ENCODE data around the gene WNT5B. TPM values are rescaled to one million over a fixed set of nuclear protein-coding genes. Genes with fewer than 3 reads are reported as not detected.

Gene WNT5B
- total and polyA plus RNA-seq, 10 donors: 1.1 to 8.7 (median 4.4) TPM

- H3K9me3 ChIP-seq: no peaks in the 10 kb centered on the region
- H3K36me3 ChIP-seq: no peaks in the 10 kb centered on the region
- intact Hi-C loops (cut with DNase I; ENCODE audit: low total_unique reads): no loop called here
- peak overlapping the region; percentile 32 to 72 (median 46) for H3K4me3 ChIP-seq
- H3K4me1 ChIP-seq: peaks cover 11 to 58% (median 36%) of the 10 kb centered on the region in 6 donors
- H3K27me3 ChIP-seq (replicated peaks in 1 of 7): peaks cover 0 to 50% (median 26%) of the 10 kb centered on the region in 7 donors
- H3K27ac ChIP-seq: no peak overlapping the region
- peak; percentile 84 for DNase-seq
- 1 to 11% (median 1%) methylated on average over 6 to 58 of the region's 58 CpGs for WGBS, 5 donors
- TF ChIP-seq CTCF (IDR thresholded peaks at IDR 0.05 in 8 of 11, conservative IDR thresholded peaks at IDR 0.05 in 3 of 11) (peak in 4 of 11 experiments; percentile 7 to 37 (median 24)), POLR2AphosphoS5 (IDR thresholded peaks at IDR 0.05) (peak in 1 of 3 donors; percentile 27), POLR2A (IDR thresholded peaks at IDR 0.05) (no peak)
Measured at GRCh38 chr12:1630133-1630826, 1.2 kb downstream of the WNT5B start.

- H3K9me3 ChIP-seq: no peaks in the 10 kb centered on the region
- 28 to 39% (median 33%) methylated on average over 22 to 23 of the region's 23 CpGs for WGBS, 5 donors
- TF ChIP-seq POLR2AphosphoS5 (IDR thresholded peaks at IDR 0.05) (no peak), CTCF (IDR thresholded peaks at IDR 0.05 in 8 of 11, conservative IDR thresholded peaks at IDR 0.05 in 3 of 11) (no peak), POLR2A (IDR thresholded peaks at IDR 0.05) (no peak)
- no peaks in the 10 kb centered on the region for H3K36me3 ChIP-seq
- H3K4me3 ChIP-seq: peak overlapping the region in 5 of 8 donors; percentile 44 to 72 (median 50)
- peaks cover 0 to 56% (median 26%) of the 10 kb centered on the region in 7 donors for H3K27me3 ChIP-seq (replicated peaks in 1 of 7)
- no peak for DNase-seq
- H3K27ac ChIP-seq: no peak overlapping the region
- peaks cover 11 to 64% (median 37%) of the 10 kb centered on the region in 6 donors for H3K4me1 ChIP-seq
- intact Hi-C loops (cut with DNase I; ENCODE audit: low total_unique reads): no loop called here
Measured at GRCh38 chr12:1630827-1631591, 2.0 kb downstream of the WNT5B start.

GRCh38 chr12:1632702-1633101 lies 3.7 kb downstream of the WNT5B start:
- DNase-seq: no peak
- H3K27me3 ChIP-seq (replicated peaks in 1 of 7): peaks cover 0 to 58% (median 26%) of the 10 kb centered on the region in 7 donors
- no peak overlapping the region for H3K27ac ChIP-seq
- H3K36me3 ChIP-seq: no peaks in the 10 kb centered on the region
- H3K4me3 ChIP-seq: no peak overlapping the region
- 80 to 91% (median 86%) methylated on average over 10 to 14 of the region's 14 CpGs for WGBS, 5 donors
- no peaks in the 10 kb centered on the region for H3K9me3 ChIP-seq
- intact Hi-C loops (cut with DNase I; ENCODE audit: low total_unique reads): no loop called here
- TF ChIP-seq CTCF (IDR thresholded peaks at IDR 0.05 in 8 of 11, conservative IDR thresholded peaks at IDR 0.05 in 3 of 11) (no peak), POLR2A (IDR thresholded peaks at IDR 0.05) (no peak), POLR2AphosphoS5 (IDR thresholded peaks at IDR 0.05) (no peak)
- peaks cover 11 to 66% (median 37%) of the 10 kb centered on the region in 6 donors for H3K4me1 ChIP-seq

GRCh38 chr12:1633459-1633858 lies 4.4 kb downstream of the WNT5B start:
- no peak overlapping the region for H3K4me3 ChIP-seq
- H3K4me1 ChIP-seq: peaks cover 11 to 65% (median 37%) of the 10 kb centered on the region in 6 donors
- intact Hi-C loops (cut with DNase I; ENCODE audit: low total_unique reads): no loop called here
- no peaks in the 10 kb centered on the region for H3K36me3 ChIP-seq
- H3K27ac ChIP-seq: no peak overlapping the region
- no peaks in the 10 kb centered on the region for H3K9me3 ChIP-seq
- TF ChIP-seq POLR2AphosphoS5 (IDR thresholded peaks at IDR 0.05) (no peak), CTCF (IDR thresholded peaks at IDR 0.05 in 8 of 11, conservative IDR thresholded peaks at IDR 0.05 in 3 of 11) (no peak), POLR2A (IDR thresholded peaks at IDR 0.05) (no peak)
- peaks cover 0 to 53% (median 26%) of the 10 kb centered on the region in 7 donors for H3K27me3 ChIP-seq (replicated peaks in 1 of 7)
- no peak for DNase-seq
- WGBS, 5 donors: 60 to 91% (median 74%) methylated on average over 3 of the region's 3 CpGs
